ENCODE results near the gene RBPJL. TPM values are rescaled to one million over a fixed set of nuclear protein-coding genes. Genes with fewer than 3 reads are reported as not detected.

RBPJL gene
- total RNA-seq, 1 donor from 2014 or later, result not detected

DNA sequence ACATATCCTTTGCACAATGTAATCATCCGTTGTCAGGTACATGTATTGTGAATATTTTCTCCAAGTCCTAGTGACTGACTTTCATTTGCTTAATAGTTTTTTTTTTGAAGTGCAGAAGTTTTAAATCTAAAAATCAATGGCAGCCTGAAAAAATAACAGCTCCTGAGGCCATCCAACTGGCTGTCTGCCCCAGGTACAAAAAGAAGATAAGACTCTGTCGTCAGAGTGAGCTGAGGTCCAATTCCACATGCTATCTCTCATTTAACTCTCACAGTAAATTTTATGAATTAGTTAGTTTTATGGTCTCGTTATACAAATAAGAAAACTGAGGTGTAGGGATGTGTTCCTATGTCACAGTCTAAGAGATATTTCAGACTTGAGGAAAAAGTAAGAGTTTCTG is 31.3 kb upstream of the RBPJL start:
- Histone ChIP-seq H3K9me3 (no peaks in the 10 kb centered on the region), H3K27ac (no peak overlapping the region), H3K27me3 (ENCODE audit: low read depth) (no peaks in the 10 kb centered on the region), H3K4me1 (no peaks in the 10 kb centered on the region), H3K36me3 (no peaks in the 10 kb centered on the region), H3K4me3 (no peak overlapping the region)
- DNase-seq (no peak), ATAC-seq (no peak)
- intact Hi-C loops (cut with DNase I), result no loop called here
- TF ChIP-seq, protein P1, sequence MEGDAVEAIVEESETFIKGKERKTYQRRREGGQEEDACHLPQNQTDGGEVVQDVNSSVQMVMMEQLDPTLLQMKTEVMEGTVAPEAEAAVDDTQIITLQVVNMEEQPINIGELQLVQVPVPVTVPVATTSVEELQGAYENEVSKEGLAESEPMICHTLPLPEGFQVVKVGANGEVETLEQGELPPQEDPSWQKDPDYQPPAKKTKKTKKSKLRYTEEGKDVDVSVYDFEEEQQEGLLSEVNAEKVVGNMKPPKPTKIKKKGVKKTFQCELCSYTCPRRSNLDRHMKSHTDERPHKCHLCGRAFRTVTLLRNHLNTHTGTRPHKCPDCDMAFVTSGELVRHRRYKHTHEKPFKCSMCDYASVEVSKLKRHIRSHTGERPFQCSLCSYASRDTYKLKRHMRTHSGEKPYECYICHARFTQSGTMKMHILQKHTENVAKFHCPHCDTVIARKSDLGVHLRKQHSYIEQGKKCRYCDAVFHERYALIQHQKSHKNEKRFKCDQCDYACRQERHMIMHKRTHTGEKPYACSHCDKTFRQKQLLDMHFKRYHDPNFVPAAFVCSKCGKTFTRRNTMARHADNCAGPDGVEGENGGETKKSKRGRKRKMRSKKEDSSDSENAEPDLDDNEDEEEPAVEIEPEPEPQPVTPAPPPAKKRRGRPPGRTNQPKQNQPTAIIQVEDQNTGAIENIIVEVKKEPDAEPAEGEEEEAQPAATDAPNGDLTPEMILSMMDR (IDR thresholded peaks at IDR 0.05), result no peak

DNA sequence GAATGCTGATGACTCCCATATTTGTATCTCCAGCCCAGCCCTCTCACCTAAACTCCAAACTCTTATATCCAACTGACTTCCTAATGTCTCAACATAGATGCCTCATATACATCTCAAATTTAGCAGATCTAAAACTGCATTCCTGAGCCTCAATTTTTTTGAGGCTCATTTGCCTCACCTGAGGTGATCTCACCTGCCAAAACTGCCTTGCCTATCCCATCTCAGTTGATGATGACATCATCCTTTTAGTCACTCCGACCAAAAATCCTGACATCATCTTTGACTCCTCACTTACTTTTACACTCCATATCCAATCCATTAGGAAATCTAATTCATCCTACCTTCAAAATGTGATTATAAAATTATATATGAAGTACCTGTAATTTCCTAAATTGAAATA is 26.6 kb upstream of the RBPJL start:
- Histone ChIP-seq H3K4me3 (no peak overlapping the region), H3K36me3 (no peaks in the 10 kb centered on the region), H3K9me3 (no peaks in the 10 kb centered on the region), H3K4me1 (no peaks in the 10 kb centered on the region), H3K27me3 (ENCODE audit: low read depth) (no peaks in the 10 kb centered on the region), H3K27ac (no peak overlapping the region)
- no peak for ATAC-seq
- no peak for DNase-seq
- intact Hi-C loops (cut with DNase I), result no loop called here
- TF ChIP-seq, protein P1 (IDR thresholded peaks at IDR 0.05), result no peak

DNA sequence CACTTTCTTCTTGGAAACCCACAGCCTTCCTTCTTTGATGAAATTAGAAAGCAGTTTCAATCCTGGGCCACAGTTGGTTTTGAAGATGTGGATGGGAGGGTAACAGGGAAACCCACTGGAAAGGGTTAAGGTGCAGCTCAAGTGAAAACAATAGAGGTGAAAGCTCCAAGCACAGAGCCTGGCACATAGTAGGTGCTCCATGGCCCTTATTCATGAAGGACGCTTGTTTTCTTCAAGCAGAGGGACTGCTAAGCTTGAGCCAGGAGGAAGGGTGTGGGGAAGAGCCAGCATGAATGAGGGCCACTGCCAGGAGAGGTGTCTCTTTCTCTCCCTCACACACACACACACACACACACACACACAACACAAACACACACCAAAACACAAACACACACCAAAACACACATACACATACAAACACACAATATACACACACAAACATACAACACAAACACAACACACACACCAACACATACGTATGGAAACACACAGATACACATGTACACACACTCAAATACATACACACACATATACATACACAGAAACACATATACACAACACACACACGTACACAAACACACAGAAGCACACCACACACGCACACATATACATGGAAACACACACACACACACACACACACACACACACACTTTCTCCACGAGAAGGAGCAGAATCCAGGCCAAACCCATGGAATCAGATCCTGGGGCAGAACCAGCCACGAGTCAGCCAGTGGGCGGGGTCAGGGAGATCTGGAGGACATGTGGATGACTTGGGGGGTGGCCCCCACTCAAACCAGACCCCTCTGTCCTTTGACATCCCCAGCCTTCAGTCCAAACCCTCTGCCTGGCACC is 23.7 kb upstream of the RBPJL start:
- intact Hi-C loops (cut with DNase I), result no loop called here
- Histone ChIP-seq H3K27ac (no peak overlapping the region), H3K36me3 (no peaks in the 10 kb centered on the region), H3K4me3 (no peak overlapping the region), H3K4me1 (no peaks in the 10 kb centered on the region), H3K9me3 (no peaks in the 10 kb centered on the region), H3K27me3 (ENCODE audit: low read depth) (no peaks in the 10 kb centered on the region)
- DNase-seq (no peak), ATAC-seq (no peak)
- TF ChIP-seq, protein P1 (IDR thresholded peaks at IDR 0.05), result no peak

DNA sequence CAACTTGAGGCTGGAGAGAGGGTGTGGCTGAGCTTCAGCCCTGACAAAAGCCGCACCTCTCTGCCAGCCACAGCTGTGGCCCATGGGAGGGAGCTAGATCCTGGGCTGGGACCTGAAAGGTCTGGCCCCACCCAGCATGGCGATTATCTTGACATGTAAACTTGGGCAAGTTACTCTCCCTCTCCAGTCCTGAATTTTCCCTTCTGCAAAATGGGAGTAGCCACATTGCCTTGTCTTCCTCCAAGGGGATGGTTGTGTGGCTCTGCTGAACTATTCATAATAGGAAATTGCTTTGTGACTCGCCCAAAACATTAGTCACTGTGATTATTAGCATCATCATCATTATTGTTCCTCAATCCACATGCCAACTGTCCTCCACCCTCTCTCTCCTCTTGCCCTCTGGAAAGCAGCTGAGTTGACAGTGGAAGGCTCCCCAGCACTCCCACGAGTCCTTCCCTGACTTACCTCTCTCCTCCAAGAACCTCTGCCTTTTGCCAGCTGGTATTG is 23.0 kb upstream of the RBPJL start:
- intact Hi-C loops (cut with DNase I), result no loop called here
- H3K4me3 ChIP-seq, result no peak overlapping the region
- no peak for ATAC-seq
- DNase-seq, result no peak
- no peak overlapping the region for H3K27ac ChIP-seq
- no peaks in the 10 kb centered on the region for H3K27me3 ChIP-seq (ENCODE audit: low read depth)
- no peaks in the 10 kb centered on the region for H3K4me1 ChIP-seq
- H3K9me3 ChIP-seq, result no peaks in the 10 kb centered on the region
- H3K36me3 ChIP-seq, result no peaks in the 10 kb centered on the region
- TF ChIP-seq, protein P1 (IDR thresholded peaks at IDR 0.05), result no peak

GRCh38 chr20:45288376-45288775 is 18.3 kb upstream of the RBPJL start:
- ATAC-seq (no peak), DNase-seq (no peak)
- Histone ChIP-seq H3K27me3 (ENCODE audit: low read depth) (no peaks in the 10 kb centered on the region), H3K9me3 (no peaks in the 10 kb centered on the region), H3K36me3 (no peaks in the 10 kb centered on the region), H3K4me1 (peaks cover 16% of the 10 kb centered on the region), H3K4me3 (no peak overlapping the region), H3K27ac (no peak overlapping the region)
- intact Hi-C loops (cut with DNase I), result no loop called here
- TF ChIP-seq, protein P1 (IDR thresholded peaks at IDR 0.05), result no peak
